Activated CD4-positive, alpha-beta T cell treated with anti-CD3 and anti-CD28 coated beads, Interleukin-2, amount 10 ng/mL, durations not matched to agents 7 days and 5 days (primary cell): ENCODE measurements around the gene ADCY3. TPM values are rescaled to one million over a fixed set of nuclear protein-coding genes. Genes with fewer than 3 reads are reported as not detected.
"Not testable (repeated sequence)": the region's sequence is repeated elsewhere in the genome, so short reads cannot be mapped to it uniquely, and the experiment has no call there.

Experiments used
- CTCF ChIA-PET: fragments of 350-600 bp; sonication (Branson Sonifier 250); formaldehyde crosslinking; loops from one replicate; lab custom pipeline; 2021; ENCODE audit warnings: antibody characterized with exemption; lab: Charles Lee
- POLR2A ChIA-PET: fragments of 350-600 bp; sonication (Branson Sonifier 250); formaldehyde crosslinking; loops from one replicate; lab custom pipeline; 2021; ENCODE audit warnings: antibody characterized with exemption; lab: Charles Lee
- DNase-seq: peaks from one replicate; pipeline ENCODE4 v3.0.0-alpha.2; 2020
- H3K27ac Mint-ChIP-seq: one replicate; pipeline ENCODE4 v1.8.0; 2021; ENCODE audit warnings: mild to moderate bottlenecking, moderate library complexity, mixed read lengths
- H3K27me3 Mint-ChIP-seq: one replicate; pipeline ENCODE4 v1.8.0; 2021; ENCODE audit warnings: mixed read lengths
- H3K36me3 Mint-ChIP-seq: one replicate; pipeline ENCODE4 v1.8.0; 2021; ENCODE audit warnings: low read depth, mixed read lengths
- H3K4me1 Mint-ChIP-seq: one replicate; pipeline ENCODE4 v1.8.0; 2021; ENCODE audit warnings: mixed read lengths
- H3K4me3 Mint-ChIP-seq: one replicate; pipeline ENCODE4 v1.8.0; 2021; ENCODE audit warnings: mild to moderate bottlenecking, moderate library complexity, mixed read lengths
- H3K9me3 Mint-ChIP-seq: one replicate; pipeline ENCODE4 v1.8.0; 2021; ENCODE audit warnings: mixed read lengths
- total RNA-seq, 2 experiments: library from RNA; stranded (reverse); gene quantifications; one replicate each; pipeline ENCODE4 v1.2.3, GENCODE V29; 2021

Gene ADCY3
- total RNA-seq, 2 experiments from 2014 or later = 60.8 to 67.2 TPM

DNA sequence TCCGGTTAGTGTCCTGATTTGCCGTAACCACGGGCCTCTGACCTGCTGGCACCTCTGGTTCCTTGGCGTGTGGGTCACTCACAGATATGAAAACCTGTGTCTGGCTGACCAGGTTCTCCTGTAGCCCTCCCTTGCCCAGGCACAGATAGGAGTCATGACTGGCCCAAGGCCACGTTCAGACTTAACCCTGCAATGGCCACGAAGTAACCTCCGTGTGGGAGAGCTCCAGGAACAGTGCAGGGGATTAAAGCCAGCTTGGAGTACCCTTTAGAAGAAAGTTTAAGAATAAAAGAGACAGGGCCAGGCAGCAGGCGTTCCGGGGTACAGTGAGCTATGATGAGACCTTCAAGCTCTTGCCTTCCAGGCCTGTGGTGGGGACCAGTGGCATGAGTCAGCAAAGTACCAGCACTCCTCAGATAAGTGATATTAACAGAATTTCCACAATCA lies 101.3 kb downstream of the ADCY3 start:
- Mint-ChIP-seq H3K4me1 (no peaks in the 10 kb centered on the region), H3K9me3 (no peaks in the 10 kb centered on the region), H3K27ac (peak overlapping the region; percentile 41), H3K4me3 (no peak overlapping the region), H3K36me3 (peaks cover 63% of the 10 kb centered on the region), H3K27me3 (no peaks in the 10 kb centered on the region)
- ChIA-PET POLR2A (no interaction called here), CTCF (interaction anchor here (1.1 to 2.4 kb wide), 2 partner anchors 9 to 22 kb away, joined by 3 to 7 read pairs; no protein-coding TSS in a partner anchor)
- peak; percentile 5 for DNase-seq

DNA sequence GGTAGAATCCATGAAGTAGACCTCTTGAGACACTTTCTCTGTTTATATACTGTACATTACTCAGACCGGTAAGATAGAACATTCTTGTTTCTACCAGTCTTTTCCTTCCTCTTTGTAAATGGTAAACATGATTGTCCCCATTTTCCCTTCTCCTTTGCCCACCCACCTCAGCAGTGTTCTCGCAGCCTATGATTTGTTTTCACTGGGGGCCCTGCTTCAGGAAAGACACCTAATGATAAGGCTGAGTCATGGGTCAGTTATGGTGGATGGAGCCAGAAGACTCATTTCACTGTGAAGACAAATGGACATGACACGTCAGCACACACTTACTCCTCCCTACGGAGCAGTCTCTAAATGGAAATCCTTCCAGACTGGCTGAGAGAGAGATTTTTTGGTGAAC lies 103.2 kb downstream of the ADCY3 start:
- Mint-ChIP-seq H3K36me3 (peaks cover 64% of the 10 kb centered on the region), H3K4me3 (no peak overlapping the region), H3K27me3 (no peaks in the 10 kb centered on the region), H3K9me3 (no peaks in the 10 kb centered on the region), H3K27ac (no peak overlapping the region), H3K4me1 (no peaks in the 10 kb centered on the region)
- ChIA-PET CTCF (no interaction called here), POLR2A (no interaction called here)
- DNase-seq = no peak

DNA sequence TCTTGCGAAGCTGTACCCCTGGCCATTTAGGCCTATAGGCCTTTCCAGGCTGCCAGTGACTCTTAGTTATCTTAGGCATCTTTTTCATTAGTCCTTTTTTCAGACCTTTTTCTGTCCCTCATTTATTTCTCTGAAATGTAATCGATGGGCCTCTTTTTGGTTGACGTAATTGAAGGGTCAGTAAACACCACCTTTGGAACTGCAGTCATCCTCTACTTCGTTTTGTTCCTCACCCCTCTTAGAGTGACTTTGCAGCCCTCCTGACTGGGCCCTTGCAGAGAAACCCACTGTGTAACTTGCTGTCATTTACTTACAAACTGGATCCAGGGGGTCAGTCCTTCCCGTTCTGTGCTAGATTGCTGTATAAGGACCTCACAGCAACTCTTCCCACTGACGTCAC lies 103.6 kb downstream of the ADCY3 start:
- Mint-ChIP-seq H3K9me3 (no peaks in the 10 kb centered on the region), H3K4me1 (no peaks in the 10 kb centered on the region), H3K4me3 (no peak overlapping the region), H3K27ac (no peak overlapping the region), H3K27me3 (no peaks in the 10 kb centered on the region), H3K36me3 (peaks cover 65% of the 10 kb centered on the region)
- POLR2A ChIA-PET = no interaction called here
- CTCF ChIA-PET = interaction anchor here (2.3 kb wide), 1 partner anchor 11 kb away, joined by 8 read pairs; no protein-coding TSS in a partner anchor
- no peak for DNase-seq

DNA sequence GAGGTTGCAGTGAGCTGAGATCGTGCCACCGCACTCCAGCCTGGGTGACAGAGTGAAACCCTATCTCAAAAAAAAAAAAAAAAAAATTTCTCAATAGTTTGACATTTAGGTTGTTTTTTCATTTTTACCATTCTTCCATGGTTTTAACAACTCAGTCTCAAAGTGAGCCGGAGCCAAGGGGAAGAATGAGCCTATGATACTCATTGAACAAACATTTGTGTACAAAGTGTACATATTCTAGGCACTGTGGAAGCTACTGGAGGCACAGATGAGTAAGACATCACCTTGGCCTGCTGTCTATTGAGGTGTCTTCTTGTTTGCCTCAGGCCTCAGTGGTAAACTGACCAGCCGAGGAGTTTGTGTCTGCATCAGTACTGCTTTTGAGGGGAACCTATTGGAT lies 104.9 kb downstream of the ADCY3 start:
- ChIA-PET POLR2A (no interaction called here), CTCF (interaction anchor here (2.3 kb wide), 1 partner anchor 12 kb away, joined by 8 read pairs; no protein-coding TSS in a partner anchor)
- Mint-ChIP-seq H3K4me1 (no peaks in the 10 kb centered on the region), H3K9me3 (no peaks in the 10 kb centered on the region), H3K27ac (no peak overlapping the region), H3K4me3 (no peak overlapping the region), H3K27me3 (no peaks in the 10 kb centered on the region), H3K36me3 (peaks cover 56% of the 10 kb centered on the region)
- DNase-seq = no peak

DNA sequence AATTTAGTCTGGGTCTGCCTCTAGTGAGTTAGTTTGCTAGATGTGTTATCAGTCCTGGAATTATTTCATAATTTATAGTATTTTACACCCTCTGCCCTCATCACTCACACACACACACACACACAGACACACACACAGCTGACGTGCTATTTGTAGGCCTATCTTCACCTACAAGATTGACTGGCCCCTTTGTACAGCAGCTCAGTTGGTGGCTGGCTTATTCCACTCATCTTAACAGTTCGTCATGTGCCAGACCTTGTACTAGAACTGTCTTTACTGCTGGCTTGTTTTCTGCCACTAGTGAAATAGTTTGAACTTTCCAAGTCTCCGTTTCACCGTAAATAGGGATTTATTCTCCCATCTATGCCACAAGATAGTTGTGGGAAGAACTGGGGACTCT lies 105.5 kb downstream of the ADCY3 start:
- no peaks in the 10 kb centered on the region for H3K9me3 Mint-ChIP-seq
- ChIA-PET CTCF (interaction anchor here (2.3 kb wide), 1 partner anchor 13 kb away, joined by 8 read pairs; no protein-coding TSS in a partner anchor), POLR2A (no interaction called here)
- no peak overlapping the region for H3K4me3 Mint-ChIP-seq
- DNase-seq = no peak
- H3K27ac Mint-ChIP-seq = no peak overlapping the region
- H3K4me1 Mint-ChIP-seq = peaks cover 3% of the 10 kb centered on the region
- peaks cover 56% of the 10 kb centered on the region for H3K36me3 Mint-ChIP-seq
- H3K27me3 Mint-ChIP-seq = no peaks in the 10 kb centered on the region

DNA sequence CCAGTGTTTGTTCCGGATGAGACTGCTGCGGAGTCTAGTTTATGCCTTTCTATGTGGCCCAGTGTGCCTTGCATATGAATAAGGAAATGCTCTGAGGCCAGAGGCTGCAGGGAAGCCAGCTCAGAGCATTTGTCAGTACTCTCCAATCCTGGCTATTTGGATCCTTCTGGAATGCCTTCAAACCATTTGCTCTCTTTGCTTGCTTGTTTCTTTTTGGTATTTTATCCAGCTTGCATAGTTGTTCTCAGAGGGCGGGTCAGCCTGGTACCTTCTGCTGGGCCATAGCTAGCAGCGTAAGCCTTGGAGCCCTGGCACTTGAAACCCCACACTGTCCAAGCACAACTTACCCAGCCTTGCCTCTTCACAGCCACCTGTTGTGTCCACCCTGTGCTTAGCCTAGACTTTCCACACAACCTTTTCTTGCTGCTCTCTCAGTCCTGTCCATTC lies 106.3 kb downstream of the ADCY3 start:
- H3K4me1 Mint-ChIP-seq = peaks cover 9% of the 10 kb centered on the region
- CTCF ChIA-PET = interaction anchor here (1.6 kb wide), 1 partner anchor 21 kb away, joined by 4 read pairs; the partner anchor contains the start of genes CENPO and PTRHD1
- POLR2A ChIA-PET = no interaction called here
- no peaks in the 10 kb centered on the region for H3K27me3 Mint-ChIP-seq
- no peaks in the 10 kb centered on the region for H3K9me3 Mint-ChIP-seq
- no peak for DNase-seq
- peaks cover 54% of the 10 kb centered on the region for H3K36me3 Mint-ChIP-seq
- no peak overlapping the region for H3K4me3 Mint-ChIP-seq
- H3K27ac Mint-ChIP-seq = no peak overlapping the region

DNA sequence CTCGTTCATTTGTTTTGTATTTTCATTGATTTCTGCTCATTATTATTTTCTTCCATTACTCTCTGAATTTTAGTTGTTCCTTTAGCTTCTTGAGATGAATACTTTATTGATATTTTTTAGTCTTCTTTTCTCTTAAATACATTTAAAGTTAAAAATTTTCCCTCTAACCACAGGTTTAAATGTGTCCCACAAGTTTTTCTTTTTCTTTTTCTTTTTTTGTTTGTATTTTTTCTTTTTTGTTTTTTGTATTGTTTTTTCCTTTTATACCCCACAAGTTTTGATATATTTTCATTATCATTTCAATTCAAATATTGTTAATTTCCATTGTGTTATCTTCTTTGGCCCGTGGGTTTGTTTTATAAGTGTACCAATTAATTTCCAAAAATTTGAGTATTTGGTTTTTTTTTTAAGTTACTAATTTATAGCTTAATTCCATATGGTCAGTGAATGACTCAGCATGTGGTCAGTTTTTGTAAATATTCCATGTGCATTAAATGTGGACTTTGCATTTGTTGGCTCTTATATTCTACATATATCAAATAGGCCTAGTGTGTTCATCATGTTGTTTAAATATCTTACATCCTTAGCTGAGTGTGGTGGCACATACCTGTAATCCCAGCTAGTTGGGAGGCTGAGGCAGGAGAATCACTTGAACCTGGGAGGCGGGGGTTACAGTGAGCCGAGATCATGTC lies 110.6 kb downstream of the ADCY3 start:
- ChIA-PET POLR2A (no interaction called here), CTCF (interaction anchor here (0.7 to 1.2 kb wide), 3 partner anchors 11 to 16 kb away, joined by 3 read pairs; no protein-coding TSS in a partner anchor)
- H3K27me3 Mint-ChIP-seq = no peaks in the 10 kb centered on the region
- DNase-seq = no peak
- no peak overlapping the region for H3K4me3 Mint-ChIP-seq
- peaks cover 50% of the 10 kb centered on the region for H3K36me3 Mint-ChIP-seq
- peaks cover 29% of the 10 kb centered on the region for H3K4me1 Mint-ChIP-seq
- H3K27ac Mint-ChIP-seq = no peak overlapping the region
- no peaks in the 10 kb centered on the region for H3K9me3 Mint-ChIP-seq

DNA sequence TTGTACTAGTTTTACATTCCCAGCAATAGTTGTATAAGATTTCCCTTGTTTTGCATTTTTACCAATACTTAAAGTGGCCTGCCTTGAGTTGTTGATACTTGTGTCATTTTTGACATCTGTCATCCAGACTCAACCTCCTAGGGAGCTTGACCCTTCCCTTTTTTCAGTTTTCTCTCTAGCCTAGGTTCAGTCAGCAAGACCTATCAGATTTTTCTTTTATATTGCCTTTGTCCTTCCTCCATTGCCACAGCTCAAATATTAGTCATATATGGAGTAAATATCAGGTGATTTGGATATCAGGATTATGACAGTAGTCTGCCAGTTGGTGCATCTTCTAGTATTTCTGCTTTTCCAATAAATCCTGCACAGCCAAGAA lies 113.4 kb downstream of the ADCY3 start:
- CTCF ChIA-PET = interaction anchor here (1.6 kb wide), 1 partner anchor 21 kb away, joined by 5 read pairs; no protein-coding TSS in a partner anchor
- H3K27me3 Mint-ChIP-seq = no peaks in the 10 kb centered on the region
- H3K4me3 Mint-ChIP-seq = no peak overlapping the region
- H3K27ac Mint-ChIP-seq = peak overlapping the region; percentile 7
- H3K4me1 Mint-ChIP-seq = peaks cover 37% of the 10 kb centered on the region
- no peak for DNase-seq
- no peaks in the 10 kb centered on the region for H3K9me3 Mint-ChIP-seq
- H3K36me3 Mint-ChIP-seq = peaks cover 55% of the 10 kb centered on the region
- POLR2A ChIA-PET = interaction anchor here (0.6 kb wide), 1 partner anchor 379 kb away, joined by 3 read pairs; no protein-coding TSS in a partner anchor

DNA sequence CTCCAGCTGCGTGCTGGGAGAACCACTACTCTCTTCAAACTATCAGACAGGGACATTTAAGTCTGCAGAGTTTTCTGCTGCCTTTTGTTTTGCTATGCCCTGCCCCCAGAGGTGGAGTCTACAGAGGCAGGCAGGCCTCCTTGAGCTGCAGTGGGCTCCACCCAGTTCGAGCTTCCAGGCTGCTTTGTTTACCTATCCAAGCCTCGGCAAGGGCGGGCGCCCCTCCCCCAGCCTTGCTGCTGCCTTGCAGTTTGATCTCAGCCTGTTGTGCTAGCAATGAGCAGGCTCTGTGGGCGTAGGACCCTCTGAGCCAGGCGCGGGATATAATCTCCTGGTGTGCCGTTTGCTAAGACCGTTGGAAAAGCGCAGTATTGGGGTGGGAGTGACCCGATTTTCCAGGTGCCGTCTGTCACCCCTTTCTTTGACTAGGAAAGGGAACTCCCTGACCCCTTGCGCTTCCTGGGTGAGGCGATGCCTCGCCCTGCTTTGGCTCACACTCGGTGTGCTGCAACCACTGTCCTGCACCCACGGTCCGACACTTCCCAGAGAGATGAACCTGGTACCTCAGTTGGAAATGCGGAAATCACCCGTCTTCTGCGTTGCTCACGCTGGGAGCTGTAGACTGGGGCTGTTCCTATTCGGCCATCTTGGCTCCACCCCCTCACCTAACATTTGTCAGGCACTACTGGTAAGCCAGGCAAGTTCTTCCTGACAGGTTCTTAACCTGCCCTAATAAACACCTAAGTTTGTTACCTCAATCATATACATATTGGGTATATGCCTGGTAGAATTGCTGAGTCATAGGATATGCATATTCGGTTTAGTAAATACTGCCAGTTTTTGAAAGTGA lies 114.0 kb downstream of the ADCY3 start:
- not testable (repeated sequence) for DNase-seq, H3K27me3 Mint-ChIP-seq, H3K9me3 Mint-ChIP-seq, H3K4me3 Mint-ChIP-seq, H3K27ac Mint-ChIP-seq
- H3K4me1 Mint-ChIP-seq = peaks cover 37% of the 10 kb centered on the region
- ChIA-PET POLR2A (interaction anchor here (0.6 kb wide), 1 partner anchor 379 kb away, joined by 3 read pairs; no protein-coding TSS in a partner anchor), CTCF (interaction anchor here (1.6 kb wide), 1 partner anchor 22 kb away, joined by 5 read pairs; no protein-coding TSS in a partner anchor)
- H3K36me3 Mint-ChIP-seq = peaks cover 61% of the 10 kb centered on the region

DNA sequence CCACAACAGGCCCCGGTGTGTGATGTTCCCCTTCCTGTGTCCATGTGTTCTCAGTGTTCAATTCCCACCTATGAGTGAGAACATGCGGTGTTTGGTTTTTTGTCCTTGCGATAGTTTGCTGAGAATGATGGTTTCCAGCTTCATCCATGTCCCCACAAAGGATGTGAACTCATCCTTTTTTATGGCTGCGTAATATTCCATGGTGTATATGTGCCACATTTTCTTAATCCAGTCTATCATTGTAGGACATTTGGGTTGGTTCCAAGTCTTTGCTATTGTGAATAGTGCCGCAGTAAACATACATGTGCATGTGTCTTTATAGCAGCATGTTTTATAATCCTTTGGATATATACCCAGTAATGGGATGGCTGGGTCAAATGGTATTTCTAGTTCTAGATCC lies 119.5 kb downstream of the ADCY3 start:
- Mint-ChIP-seq H3K36me3 (peaks cover 91% of the 10 kb centered on the region), H3K4me1 (peaks cover 34% of the 10 kb centered on the region)
- DNase-seq, H3K27ac Mint-ChIP-seq, POLR2A ChIA-PET, CTCF ChIA-PET, H3K9me3 Mint-ChIP-seq, H3K4me3 Mint-ChIP-seq, H3K27me3 Mint-ChIP-seq: not testable (repeated sequence)

DNA sequence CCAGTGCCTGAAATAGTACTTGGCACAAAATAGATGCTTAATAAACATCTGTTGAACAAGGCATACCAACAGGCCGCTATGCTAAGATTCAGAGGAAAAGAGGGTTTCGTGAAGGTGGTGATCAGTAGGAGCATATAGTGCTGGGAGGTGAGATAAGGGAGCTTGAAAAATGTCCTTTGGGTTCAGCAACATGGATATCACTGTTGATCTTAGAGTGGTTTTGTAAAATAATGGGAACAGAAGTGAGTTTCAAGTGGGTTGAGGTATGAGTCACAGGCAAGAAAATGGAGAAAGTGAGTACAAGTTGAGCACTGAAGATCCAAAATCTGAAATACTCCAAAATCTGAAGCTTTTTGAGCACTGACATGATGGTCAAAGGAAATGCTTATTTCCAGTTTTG lies 122.4 kb downstream of the ADCY3 start:
- Mint-ChIP-seq H3K4me1 (peaks cover 43% of the 10 kb centered on the region), H3K27me3 (no peaks in the 10 kb centered on the region), H3K9me3 (peaks cover 7% of the 10 kb centered on the region), H3K27ac (no peak overlapping the region), H3K36me3 (peaks cover 80% of the 10 kb centered on the region), H3K4me3 (no peak overlapping the region)
- POLR2A ChIA-PET = no interaction called here
- CTCF ChIA-PET = interaction anchor here (1.3 to 1.6 kb wide), 2 partner anchors 21 to 329 kb away, joined by 3 read pairs; no protein-coding TSS in a partner anchor
- DNase-seq = no peak

DNA sequence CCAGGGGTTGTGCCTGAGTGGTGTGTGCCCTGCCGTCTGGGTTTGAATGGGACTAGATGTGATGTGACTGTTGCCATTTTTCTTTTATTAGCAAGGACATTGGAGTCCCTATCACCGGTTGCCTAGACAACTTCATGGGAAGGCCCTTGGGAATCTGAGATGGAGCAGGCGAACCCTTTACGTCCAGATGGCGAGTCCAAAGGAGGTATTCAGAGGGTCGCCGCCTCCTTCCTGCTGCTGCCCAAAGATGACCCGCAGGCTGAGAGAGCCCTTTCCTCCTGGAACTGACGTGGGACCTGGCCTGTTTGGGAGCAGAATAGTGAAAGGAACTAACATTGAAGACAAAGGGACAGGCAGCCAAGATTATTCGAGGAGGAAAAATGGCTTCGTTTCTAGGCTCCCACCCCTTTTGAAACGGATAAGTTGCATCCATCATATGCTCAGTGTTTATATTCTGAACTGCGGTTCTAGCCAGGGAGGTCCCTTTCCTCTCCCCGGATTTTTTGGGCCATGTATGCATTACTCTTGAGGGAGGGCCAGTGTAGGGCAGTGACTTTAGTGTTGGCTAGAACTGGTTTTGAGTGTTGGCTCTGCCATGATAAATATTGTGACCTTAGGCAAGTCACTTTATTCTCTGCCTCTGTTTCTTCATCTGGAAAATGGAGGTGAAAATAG lies 126.1 kb downstream of the ADCY3 start:
- ChIA-PET POLR2A (no interaction called here), CTCF (interaction anchor here (1.1 to 2.0 kb wide), 3 partner anchors 11 to 30 kb away, joined by 4 read pairs; no protein-coding TSS in a partner anchor)
- peaks cover 46% of the 10 kb centered on the region for H3K4me1 Mint-ChIP-seq
- no peaks in the 10 kb centered on the region for H3K27me3 Mint-ChIP-seq
- H3K4me3 Mint-ChIP-seq = peak overlapping the region; percentile 87
- peaks cover 3% of the 10 kb centered on the region for H3K9me3 Mint-ChIP-seq
- peaks cover 52% of the 10 kb centered on the region for H3K36me3 Mint-ChIP-seq
- H3K27ac Mint-ChIP-seq = peak overlapping the region; percentile 100
- DNase-seq = peak; percentile 17
